ENCODE data around the gene FCHO2.

GRCh38 chr5:73125289-73125688 lies 169.4 kb downstream of the FCHO2 start:
- TF ChIP-seq CTCF (IDR thresholded peaks at IDR 0.05) (no peak), POLR2A (IDR thresholded peaks at IDR 0.05) (no peak)

Data from thyroid gland (tissue), 4 donors.